Astrocyte (in vitro differentiated cells and primary cell): ENCODE data around the gene CABLES2. TPM values are rescaled to one million over a fixed set of nuclear protein-coding genes. Genes with fewer than 3 reads are reported as not detected.

Experiments used
- DNase-seq: peaks from one replicate; pipeline ENCODE4 v3.0.0-alpha.2; 2010; ENCODE audit warnings: low read depth
- FAIRE-seq: peaks from 2 replicates; lab custom pipeline; 2011; peaks lifted over from hg19 to GRCh38; lab: Jason Lieb, UNC
- H2AFZ ChIP-seq: 2 replicates; pipeline ENCODE4 v1.6.0; 2012; ENCODE audit warnings: low read depth, low read length, inconsistent platforms
- H3K27ac ChIP-seq: 2 replicates; pipeline ENCODE4 v1.5.1; 2011; ENCODE audit warnings: low read depth, low read length, inconsistent platforms
- H3K27me3 ChIP-seq: 2 replicates; pipeline ENCODE4 v1.6.0; 2011; ENCODE audit warnings: low read length, inconsistent platforms; ENCODE audit not compliant: insufficient read depth
- H3K36me3 ChIP-seq: 2 replicates; pipeline ENCODE4 v1.5.1; 2011; ENCODE audit warnings: low read length, inconsistent platforms; ENCODE audit not compliant: insufficient read depth
- H3K4me1 ChIP-seq: 2 replicates; pipeline ENCODE4 v1.5.1; 2011; ENCODE audit warnings: low read length, inconsistent platforms; ENCODE audit not compliant: insufficient read depth
- H3K4me2 ChIP-seq: 2 replicates; pipeline ENCODE4 v1.6.0; 2012; ENCODE audit warnings: low read length, inconsistent platforms
- H3K4me3 ChIP-seq: 2 replicates; pipeline ENCODE4 v1.5.1; 2011; ENCODE audit warnings: low read depth, mild to moderate bottlenecking, low read length, inconsistent platforms; ENCODE audit not compliant: insufficient read depth
- H3K79me2 ChIP-seq: 2 replicates; pipeline ENCODE4 v1.6.0; 2012; ENCODE audit warnings: mild to moderate bottlenecking, low read length, inconsistent platforms; ENCODE audit not compliant: insufficient read depth
- H3K9ac ChIP-seq: 2 replicates; pipeline ENCODE4 v1.6.0; 2012; ENCODE audit warnings: mild to moderate bottlenecking, low read length, inconsistent platforms
- H3K9me3 ChIP-seq: 2 replicates; pipeline ENCODE4 v1.5.1; 2012; ENCODE audit warnings: low read depth, mild to moderate bottlenecking, low read length, inconsistent platforms; ENCODE audit not compliant: insufficient read depth
- H4K20me1 ChIP-seq: 2 replicates; pipeline ENCODE4 v1.6.0; 2012; ENCODE audit warnings: low read length, inconsistent platforms; ENCODE audit not compliant: insufficient read depth
- H3K27ac Mint-ChIP-seq: one replicate; pipeline ENCODE4 v1.8.0; 2021; ENCODE audit warnings: mild to moderate bottlenecking, mixed read lengths; ENCODE audit not compliant: unreplicated experiment
- H3K27me3 Mint-ChIP-seq: one replicate; pipeline ENCODE4 v1.8.0; 2021; ENCODE audit warnings: low read depth, mixed read lengths; ENCODE audit not compliant: unreplicated experiment
- H3K36me3 Mint-ChIP-seq: one replicate; pipeline ENCODE4 v1.8.0; 2021; ENCODE audit warnings: low read depth, mixed read lengths; ENCODE audit not compliant: unreplicated experiment
- H3K4me1 Mint-ChIP-seq: one replicate; pipeline ENCODE4 v1.8.0; 2021; ENCODE audit warnings: low read depth, mixed read lengths; ENCODE audit not compliant: unreplicated experiment
- H3K4me3 Mint-ChIP-seq: one replicate; pipeline ENCODE4 v1.8.0; 2021; ENCODE audit warnings: mild to moderate bottlenecking, moderate library complexity, mixed read lengths; ENCODE audit not compliant: unreplicated experiment
- H3K9me3 Mint-ChIP-seq: one replicate; pipeline ENCODE4 v1.8.0; 2021; ENCODE audit warnings: mild to moderate bottlenecking, mixed read lengths; ENCODE audit not compliant: unreplicated experiment
- CTCF ChIP-seq: IDR thresholded peaks from 2 replicates; pipeline ENCODE4 v1.5.1; 2011; ENCODE audit warnings: low read depth, mild to moderate bottlenecking, inconsistent platforms, low read length, moderate library complexity; ENCODE audit not compliant: insufficient read depth
- EZH2 ChIP-seq: IDR thresholded peaks from 2 replicates; pipeline ENCODE4 v1.6.1; 2012; ENCODE audit warnings: mild to moderate bottlenecking, low read length, inconsistent platforms; ENCODE audit not compliant: insufficient read depth
- total RNA-seq: library from RNA; stranded (reverse); gene quantifications from 2 replicates; pipeline ENCODE4 v1.2.1, GENCODE V29; 2021

The CABLES2 gene
- total RNA-seq, 1 donor from 2014 or later = 4.4 TPM

- H3K4me3 ChIP-seq = no peak overlapping the region
- H3K79me2 ChIP-seq = no peaks in the 10 kb centered on the region
- no peaks in the 10 kb centered on the region for H4K20me1 ChIP-seq
- FAIRE-seq = no peak
- H3K36me3 ChIP-seq = no peaks in the 10 kb centered on the region
- no peak overlapping the region for H3K27ac Mint-ChIP-seq
- H3K4me2 ChIP-seq = no peak overlapping the region
- no peak overlapping the region for H3K27ac ChIP-seq
- no peaks in the 10 kb centered on the region for H3K36me3 Mint-ChIP-seq
- no peaks in the 10 kb centered on the region for H3K9me3 ChIP-seq
- no peak overlapping the region for H3K9ac ChIP-seq
- H3K27me3 ChIP-seq = peaks cover 2% of the 10 kb centered on the region
- H3K4me1 Mint-ChIP-seq = no peaks in the 10 kb centered on the region
- H2AFZ ChIP-seq = no peak overlapping the region
- H3K4me3 Mint-ChIP-seq = no peak overlapping the region
- peaks cover 21% of the 10 kb centered on the region for H3K27me3 Mint-ChIP-seq
- no peak for DNase-seq
- no peaks in the 10 kb centered on the region for H3K4me1 ChIP-seq
- TF ChIP-seq CTCF (no peak), EZH2 (no peak)
- no peaks in the 10 kb centered on the region for H3K9me3 Mint-ChIP-seq
Measured at GRCh38 chr20:62454904-62455636, 48.0 kb upstream of the CABLES2 start.

GRCh38 chr20:62453186-62453808, 46.2 kb upstream of the CABLES2 start:
- no peak for FAIRE-seq

GRCh38 chr20:62452475-62453095, 45.5 kb upstream of the CABLES2 start:
- FAIRE-seq = no peak
- TF ChIP-seq EZH2 = no peak
- no peak for TF ChIP-seq CTCF
- Histone ChIP-seq H2AFZ (no peak overlapping the region), H4K20me1 (no peaks in the 10 kb centered on the region), H3K27me3 (peaks cover 8% of the 10 kb centered on the region), H3K4me3 (no peak overlapping the region), H3K27ac (no peak overlapping the region), H3K9ac (no peak overlapping the region), H3K9me3 (no peaks in the 10 kb centered on the region), H3K36me3 (no peaks in the 10 kb centered on the region), H3K4me2 (no peak overlapping the region), H3K4me1 (no peaks in the 10 kb centered on the region), H3K79me2 (no peaks in the 10 kb centered on the region)
- no peak overlapping the region for H3K4me3 Mint-ChIP-seq
- peaks cover 41% of the 10 kb centered on the region for H3K27me3 Mint-ChIP-seq
- H3K4me1 Mint-ChIP-seq = no peaks in the 10 kb centered on the region
- no peaks in the 10 kb centered on the region for H3K36me3 Mint-ChIP-seq
- H3K27ac Mint-ChIP-seq = no peak overlapping the region
- H3K9me3 Mint-ChIP-seq = no peaks in the 10 kb centered on the region
- DNase-seq = no peak

More at GRCh38 chr20:62453186-62453808, 46.2 kb upstream of the CABLES2 start:
- Mint-ChIP-seq H3K9me3 (no peaks in the 10 kb centered on the region), H3K27ac (no peak overlapping the region), H3K4me3 (no peak overlapping the region), H3K4me1 (no peaks in the 10 kb centered on the region), H3K36me3 (no peaks in the 10 kb centered on the region), H3K27me3 (peaks cover 35% of the 10 kb centered on the region)
- Histone ChIP-seq H3K79me2 (no peaks in the 10 kb centered on the region), H3K27me3 (peaks cover 4% of the 10 kb centered on the region), H3K9me3 (no peaks in the 10 kb centered on the region), H4K20me1 (no peaks in the 10 kb centered on the region), H3K4me3 (no peak overlapping the region), H3K9ac (no peak overlapping the region), H2AFZ (no peak overlapping the region), H3K4me1 (no peaks in the 10 kb centered on the region), H3K36me3 (no peaks in the 10 kb centered on the region), H3K27ac (no peak overlapping the region), H3K4me2 (no peak overlapping the region)
- DNase-seq = no peak
- no peak for TF ChIP-seq EZH2
